GM21786 (cell line): ENCODE results near the gene PPM1H.
"Not testable (repeated sequence)": the region's sequence is repeated elsewhere in the genome, so short reads cannot be mapped to it uniquely, and the experiment has no call there.

Source experiments
- ATAC-seq: cut with Tn5 transposase; IDR thresholded peaks from one replicate; pipeline ENCODE4 v1.9.1; 2021; ENCODE audit not compliant: unreplicated experiment

The PPM1H gene

DNA sequence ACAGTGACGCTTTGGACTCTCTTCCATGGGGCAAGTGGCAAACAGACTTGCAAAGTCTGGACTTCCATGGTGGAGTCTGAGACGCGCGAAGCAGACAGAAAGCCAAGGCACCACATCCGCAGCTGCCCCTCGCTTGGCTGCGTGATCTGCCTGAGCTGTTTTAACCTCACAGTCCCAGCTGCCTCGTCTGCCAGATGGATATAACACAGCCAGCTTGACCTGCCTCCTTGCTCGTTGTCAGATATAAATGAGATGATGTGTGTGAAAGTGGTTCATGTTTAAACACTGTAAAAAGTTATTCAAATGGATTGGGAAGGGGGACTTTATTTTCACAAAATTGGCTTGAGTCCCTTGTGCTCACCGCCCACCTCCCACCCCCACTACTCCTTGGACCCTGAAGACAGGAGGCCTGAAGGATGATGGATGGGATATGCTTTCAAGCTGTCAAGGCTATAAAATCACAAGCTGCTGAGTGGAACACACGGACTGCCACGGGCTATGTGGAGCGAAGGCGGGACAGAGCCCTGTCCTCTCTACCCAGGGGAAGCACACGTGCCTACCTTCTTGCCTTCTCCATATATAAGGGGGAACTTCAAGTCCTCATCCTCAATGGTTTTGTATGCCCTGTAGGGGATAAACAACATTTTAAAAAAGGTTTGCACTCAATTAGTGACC is 241.4 kb downstream of the PPM1H start:
- ATAC-seq: no peak

DNA sequence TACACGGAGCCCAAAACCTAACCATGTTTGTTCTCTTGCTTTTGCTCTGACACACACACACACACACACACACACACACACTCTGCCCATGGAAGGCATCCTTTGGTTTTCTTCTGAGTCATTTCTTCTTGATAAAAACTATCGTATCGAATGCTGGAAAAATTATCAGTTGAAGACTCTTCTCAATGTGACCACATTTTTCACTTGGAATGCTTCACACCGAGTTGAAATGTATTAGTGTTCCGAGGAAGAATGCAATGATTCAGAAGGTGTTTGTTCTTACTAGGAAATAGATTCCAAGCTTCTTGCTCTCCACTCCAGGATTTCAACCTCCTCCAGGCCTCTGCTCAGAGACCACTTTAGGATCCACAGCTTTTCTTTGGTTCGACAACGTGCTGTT is 242.1 kb downstream of the PPM1H start:
- ATAC-seq: no peak

GRCh38 chr12:62691309-62691708 is 243.6 kb downstream of the PPM1H start:
- no peak for ATAC-seq

- no peak for ATAC-seq
Observed at GRCh38 chr12:62689042-62689839, 245.7 kb downstream of the PPM1H start.

DNA sequence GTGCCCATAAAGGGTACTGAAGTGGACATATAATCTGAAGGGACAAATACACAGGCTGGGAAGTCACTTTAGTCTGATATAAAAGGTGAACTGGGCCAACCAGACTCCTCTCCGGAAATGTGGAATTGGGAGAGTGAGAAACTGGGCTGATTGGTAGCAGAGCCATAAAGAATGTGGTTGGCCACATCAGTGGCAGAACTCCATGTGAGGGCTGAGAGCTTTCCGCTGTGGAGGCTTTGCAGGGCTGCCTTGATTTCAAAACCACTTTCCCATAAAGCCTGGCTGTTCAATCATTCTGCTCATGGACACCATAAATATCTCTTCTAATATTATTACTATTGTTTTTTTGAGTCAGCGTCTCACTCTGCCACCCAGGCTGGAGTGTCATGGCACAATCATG is 248.0 kb downstream of the PPM1H start:
- no peak for ATAC-seq

GRCh38 chr12:62684570-62685295 is 250.2 kb downstream of the PPM1H start:
- no peak for ATAC-seq

DNA sequence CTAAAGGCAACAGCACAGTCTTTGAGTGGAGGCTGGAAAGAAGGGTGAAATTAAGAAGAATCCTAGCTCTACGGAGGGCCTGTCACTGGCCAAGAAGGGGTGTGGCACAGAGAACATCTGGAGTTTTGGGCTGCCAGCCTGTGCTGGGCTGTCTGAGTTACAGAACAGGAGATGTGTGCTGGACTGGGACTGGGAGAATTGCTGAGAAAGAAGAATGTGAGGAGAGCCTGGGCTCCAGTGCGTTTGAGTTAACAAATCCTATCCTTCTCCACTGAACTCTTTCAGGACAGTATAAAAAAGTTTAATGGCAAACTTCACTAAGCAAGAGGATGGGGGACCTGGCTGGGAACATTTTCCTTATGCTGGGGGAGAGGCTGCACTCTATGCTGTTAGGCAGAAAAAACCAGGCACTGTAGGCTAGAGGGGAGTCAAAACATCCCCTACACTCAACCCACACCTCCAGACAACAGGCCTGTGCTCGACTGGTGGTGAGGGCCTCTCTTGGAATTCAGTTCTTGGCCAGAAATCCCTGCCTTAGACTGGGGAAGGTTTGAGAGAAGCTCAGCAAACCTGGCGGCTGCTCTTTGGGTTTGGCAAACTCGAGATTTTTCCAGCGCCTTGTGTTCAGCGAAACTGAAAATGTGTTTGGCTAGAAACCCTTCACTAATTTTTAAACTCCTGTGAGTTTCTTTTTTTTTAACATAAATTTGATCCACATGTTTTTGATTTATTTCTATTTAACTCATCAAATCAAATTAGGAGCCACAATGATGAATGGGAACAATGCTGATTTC is 251.0 kb downstream of the PPM1H start:
- ATAC-seq: no peak

DNA sequence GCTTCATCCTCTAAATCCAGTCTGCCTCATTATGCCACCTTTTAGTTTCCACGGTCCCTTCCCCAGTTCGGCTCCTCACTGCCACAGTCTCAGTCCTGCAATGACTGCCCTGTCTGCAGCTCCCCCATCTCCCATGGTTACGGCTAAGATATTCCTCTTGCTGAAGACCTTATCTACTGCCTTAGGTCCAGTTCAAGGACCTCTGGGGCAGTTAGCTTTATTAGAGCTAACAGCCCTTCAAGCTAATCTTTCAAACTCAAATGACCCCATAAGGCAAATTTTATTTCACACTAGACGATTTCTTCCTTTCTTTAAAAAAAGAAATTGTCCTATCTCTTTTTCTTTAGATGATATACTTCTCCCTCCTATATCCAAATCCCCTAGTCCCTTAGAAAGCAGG is 253.6 kb downstream of the PPM1H start:
- ATAC-seq: no peak

- ATAC-seq: no peak
Observed at GRCh38 chr12:62679608-62680007, 255.3 kb downstream of the PPM1H start.

- no peak for ATAC-seq
Observed at GRCh38 chr12:62677355-62677754, 257.6 kb downstream of the PPM1H start.

GRCh38 chr12:62676521-62677307 is 258.2 kb downstream of the PPM1H start:
- no peak for ATAC-seq

DNA sequence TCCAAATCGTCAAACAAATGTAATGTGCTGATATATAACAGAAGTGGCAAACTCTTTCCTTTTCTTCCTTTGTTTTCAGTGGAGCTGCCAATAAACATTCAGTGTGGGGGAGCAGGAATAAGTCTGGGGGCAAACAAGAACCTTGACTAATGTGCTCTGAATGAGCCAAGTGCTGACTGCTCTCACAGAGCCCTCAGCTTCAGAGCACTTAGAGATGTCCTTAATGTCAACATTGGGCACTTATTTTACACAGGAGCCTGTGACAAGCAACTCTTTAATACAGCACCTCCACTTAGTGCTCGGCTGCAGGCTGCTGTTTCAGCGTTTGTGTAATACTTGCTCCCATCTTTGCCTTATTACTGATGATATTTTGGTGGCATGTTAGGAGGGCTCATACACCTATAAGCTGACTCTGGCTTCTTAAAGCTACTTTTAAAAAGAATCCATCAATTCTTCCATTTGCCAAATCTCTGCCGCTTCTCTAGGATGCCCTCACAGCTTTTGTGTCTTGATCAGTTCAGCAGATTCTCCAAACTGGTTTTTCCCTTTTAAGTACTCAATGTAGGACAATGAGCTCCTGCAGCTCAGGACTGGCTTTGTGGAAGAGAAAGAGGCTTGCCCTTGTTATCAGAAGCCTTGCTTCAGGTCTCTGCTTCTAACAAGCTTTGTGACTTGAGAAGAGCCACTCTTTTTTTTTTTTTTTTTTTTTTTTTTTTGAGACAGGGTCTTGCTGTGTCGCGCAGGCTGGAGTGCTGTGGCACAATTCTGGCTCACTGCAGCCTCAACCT is 261.7 kb downstream of the PPM1H start:
- no peak for ATAC-seq

GRCh38 chr12:62670986-62671720 is 263.8 kb downstream of the PPM1H start:
- no peak for ATAC-seq

GRCh38 chr12:62668782-62669181 is 266.2 kb downstream of the PPM1H start:
- no peak for ATAC-seq

DNA sequence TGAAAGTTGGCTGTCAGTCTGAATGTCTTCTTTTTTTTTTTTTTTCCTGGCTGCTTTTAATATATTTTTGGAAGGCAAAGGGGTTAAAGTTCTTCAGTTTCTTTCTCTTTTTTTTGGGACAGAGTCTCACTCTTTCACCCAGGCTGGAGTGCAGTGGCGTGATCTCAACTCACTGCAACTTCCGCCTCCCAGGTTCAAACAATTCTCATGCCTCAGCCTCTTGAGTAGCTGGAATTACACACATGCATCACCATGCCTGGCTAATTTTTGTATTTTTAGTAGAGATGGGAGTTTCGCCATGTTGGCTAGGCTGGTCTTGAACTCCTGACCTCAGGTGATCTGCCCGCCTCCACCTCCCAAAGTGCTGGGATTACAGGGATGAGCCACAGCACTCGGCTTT is 270.0 kb downstream of the PPM1H start:
- ATAC-seq: not testable (repeated sequence)

DNA sequence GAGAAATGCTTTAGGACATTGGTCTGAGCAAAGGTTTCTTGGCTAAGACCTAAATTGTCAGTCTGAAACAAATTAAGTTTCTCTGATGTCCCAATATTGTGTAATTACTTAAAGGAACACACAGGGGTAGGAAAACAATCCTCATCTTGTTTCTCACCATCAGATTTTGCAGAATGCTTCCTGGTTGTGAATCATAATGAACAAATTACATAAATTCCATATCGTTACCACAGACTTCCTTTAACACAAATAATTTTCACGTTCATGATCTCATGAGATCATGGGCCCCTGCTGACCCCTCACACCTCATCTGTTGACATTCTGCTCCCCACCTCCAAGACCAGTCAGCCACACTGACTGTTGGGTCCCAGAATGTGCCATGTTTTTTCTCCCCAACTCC is 274.2 kb downstream of the PPM1H start:
- ATAC-seq: no peak

DNA sequence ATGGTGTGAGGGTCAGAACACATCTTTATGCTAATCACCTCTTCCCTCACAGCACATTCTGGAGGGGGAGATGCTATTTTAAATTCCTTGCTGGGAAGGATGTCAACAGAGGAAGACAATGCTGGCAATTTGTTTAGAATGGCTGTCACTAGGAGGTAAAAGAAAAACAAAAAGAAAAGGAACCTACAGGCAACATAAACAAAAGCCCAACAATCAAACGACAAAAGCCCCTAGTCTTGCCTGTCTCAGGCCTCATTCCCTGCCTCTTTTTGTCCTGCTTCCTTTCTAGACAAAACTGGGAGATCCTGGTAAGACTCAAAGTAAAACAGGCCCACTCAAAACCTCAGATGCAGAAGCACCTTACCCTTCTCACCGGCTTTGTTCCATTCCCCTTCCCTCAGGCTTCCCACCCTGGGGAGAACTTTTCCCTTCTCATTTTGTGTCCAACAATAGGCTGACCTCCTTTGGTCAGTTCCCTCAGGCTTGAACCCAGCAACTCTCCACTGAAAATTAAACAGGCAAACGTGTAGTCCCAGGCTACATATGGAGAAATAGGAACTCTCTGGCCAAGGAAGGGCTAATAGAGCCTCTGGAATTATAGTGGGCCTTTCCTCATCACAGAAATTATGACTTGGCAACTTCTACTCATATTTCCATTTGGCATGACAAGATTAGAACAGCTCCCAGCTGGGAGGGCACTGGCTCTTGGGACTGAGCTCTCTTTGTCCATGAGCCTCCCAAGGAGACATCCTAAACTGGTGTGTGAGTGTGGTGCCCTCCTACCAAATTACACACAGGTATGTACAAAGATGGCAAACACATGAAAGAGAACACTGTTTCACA is 275.3 kb downstream of the PPM1H start:
- ATAC-seq: no peak

- ATAC-seq: no peak
Observed at GRCh38 chr12:62658910-62659309, 276.0 kb downstream of the PPM1H start.
